ENCODE results near the gene DAB2IP. TPM values are rescaled to one million over a fixed set of nuclear protein-coding genes. Genes with fewer than 3 reads are reported as not detected.
A peak's percentile ranks its signal among the peaks of the same experiment; 100 is the strongest.

DAB2IP gene
- total RNA-seq, 8 experiments from 2014 or later: 8.0 to 27.7 (median 19.6) TPM

- H3K27ac ChIP-seq: peak overlapping the region; percentile 5 to 60
- 78 to 100% (median 100%) methylated on average over 1 to 6 of the region's 11 CpGs; no CpG with 5 or more reads in 3 of the 10 experiments for WGBS, 10 experiments
- no peak for ATAC-seq (replicated peaks in 6 of 8)
- in situ Hi-C loops (cut with MboI; ENCODE audit: low pct_unique_long_range_greater_than_20kb in 2 of 9, low sequenced_read_pairs in 9 of 9, unreplicated experiment in 9 of 9): no loop called here
- H3K4me1 ChIP-seq (replicated peaks in 1 of 2): peaks cover 65% of the 10 kb centered on the region in 2 donors
- H3K4me3 ChIP-seq: no peak overlapping the region
Measured at GRCh38 chr9:121820286-121821005, 169.0 kb downstream of the DAB2IP start.

DNA sequence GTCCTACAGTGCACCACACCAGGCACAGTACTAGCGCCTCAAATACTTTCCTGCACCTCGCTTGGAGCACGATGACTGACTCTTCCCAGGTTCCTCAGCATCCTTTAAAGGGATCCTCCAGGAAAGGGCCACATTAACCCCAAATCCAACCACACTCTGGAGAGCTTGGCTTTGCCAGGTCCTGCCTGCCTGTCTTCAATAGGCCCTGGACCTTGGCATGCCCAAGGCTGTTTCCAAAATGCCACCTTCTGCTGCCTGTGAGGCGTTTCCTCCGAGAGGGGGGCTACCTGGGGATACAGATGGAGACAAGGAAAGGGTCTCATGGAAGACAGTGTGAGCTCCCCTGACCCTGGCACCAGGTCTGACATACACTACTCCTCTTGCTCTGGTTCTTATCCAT is 169.9 kb downstream of the DAB2IP start:
- no peak overlapping the region for H3K27ac ChIP-seq
- ATAC-seq (replicated peaks in 6 of 8): no peak
- peaks cover 60 to 65% of the 10 kb centered on the region in 2 donors for H3K4me1 ChIP-seq (replicated peaks in 1 of 2)
- H3K4me3 ChIP-seq: no peak overlapping the region
- in situ Hi-C loops (cut with MboI; ENCODE audit: low pct_unique_long_range_greater_than_20kb in 2 of 9, low sequenced_read_pairs in 9 of 9, unreplicated experiment in 9 of 9): no loop called here
- 86 to 96% (median 90%) methylated on average over 2 to 4 of the region's 5 CpGs; no CpG with 5 or more reads in 7 of the 10 experiments for WGBS, 10 experiments

DNA sequence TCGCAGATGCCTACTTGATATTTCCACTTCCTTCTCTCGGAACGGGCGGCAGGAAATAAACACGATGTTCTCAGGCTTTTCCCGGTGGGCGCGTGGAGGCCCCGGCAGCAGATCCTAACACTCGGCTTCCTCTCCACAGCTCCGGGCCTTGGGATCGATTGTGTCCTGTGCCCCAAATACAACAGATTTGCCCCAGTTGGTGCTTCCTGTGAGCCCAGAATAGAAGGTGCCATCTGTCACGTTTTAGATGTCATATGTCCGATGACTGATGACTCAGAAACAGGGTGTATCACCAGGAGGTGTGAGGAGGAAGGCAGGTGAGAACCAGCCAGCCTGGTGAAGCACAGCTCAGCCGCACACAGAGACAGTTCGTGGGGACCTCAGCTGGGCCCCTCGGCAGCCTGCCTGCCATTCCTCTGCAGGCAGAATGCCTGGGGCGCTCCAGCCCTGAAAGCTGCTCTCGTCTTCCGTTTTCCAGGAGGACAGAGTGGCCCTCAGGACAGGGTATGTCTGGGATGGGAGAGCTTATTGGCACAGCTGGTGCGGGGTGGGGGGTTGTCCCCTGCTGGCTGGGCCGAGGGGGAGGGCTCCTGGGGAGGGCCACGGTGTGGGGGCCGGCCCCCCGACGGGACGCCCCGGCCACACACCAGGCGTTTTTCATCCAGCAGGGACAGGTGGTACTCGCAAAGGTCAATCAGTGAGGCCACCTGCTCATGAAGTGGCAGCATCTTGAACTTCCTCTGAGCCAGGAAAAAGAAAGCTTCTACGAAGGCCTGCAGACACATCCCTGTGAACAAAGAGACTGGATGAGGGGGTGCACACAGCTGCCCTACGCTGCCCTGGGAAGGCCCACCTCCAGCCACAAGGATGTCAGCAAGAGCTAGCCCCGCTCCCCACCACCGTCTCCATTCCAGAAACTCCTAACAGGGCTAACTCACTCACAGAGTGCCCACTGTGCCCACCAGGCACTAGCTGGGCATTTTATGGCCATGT is 171.0 kb downstream of the DAB2IP start:
- Histone ChIP-seq H3K4me3 (no peak overlapping the region), H3K4me1 (replicated peaks in 1 of 2) (peaks cover 55 to 61% of the 10 kb centered on the region in 2 donors), H3K27ac (no peak overlapping the region)
- ATAC-seq (replicated peaks in 6 of 8): no peak
- 80 to 99% (median 91%) methylated on average over 1 to 12 of the region's 34 CpGs; no CpG with 5 or more reads in 2 of the 10 experiments for WGBS, 10 experiments
- in situ Hi-C loops (cut with MboI; ENCODE audit: low pct_unique_long_range_greater_than_20kb in 2 of 9, low sequenced_read_pairs in 9 of 9, unreplicated experiment in 9 of 9): no loop called here

GRCh38 chr9:121823451-121824169 is 172.2 kb downstream of the DAB2IP start:
- no peak for ATAC-seq (replicated peaks in 6 of 8)
- Histone ChIP-seq H3K4me1 (replicated peaks in 1 of 2) (peaks cover 51 to 58% of the 10 kb centered on the region in 2 donors), H3K27ac (no peak overlapping the region), H3K4me3 (no peak overlapping the region)
- WGBS, 10 experiments: 80 to 100% (median 94%) methylated on average over 2 to 9 of the region's 13 CpGs; no CpG with 5 or more reads in 1 of the 10 experiments
- in situ Hi-C loops (cut with MboI; ENCODE audit: low pct_unique_long_range_greater_than_20kb in 2 of 9, low sequenced_read_pairs in 9 of 9, unreplicated experiment in 9 of 9): no loop called here

DNA sequence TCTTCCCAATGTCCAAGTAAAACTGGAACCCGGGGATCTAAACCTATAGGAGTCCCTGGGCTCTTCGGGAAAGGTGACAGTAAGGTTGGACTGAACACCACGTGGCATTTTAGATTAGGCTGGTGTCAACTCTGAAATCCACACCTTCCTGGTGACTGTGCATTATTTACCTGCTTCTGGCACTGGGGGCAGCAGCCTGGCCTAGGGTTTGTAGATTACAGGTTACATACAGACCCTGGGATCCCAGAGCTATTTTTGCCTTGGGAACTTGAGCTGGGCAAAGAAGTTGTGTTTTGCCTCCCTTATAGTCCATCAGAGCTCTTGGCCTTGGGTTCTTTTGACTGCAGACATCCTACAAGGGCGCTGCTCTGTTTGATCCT is 173.2 kb downstream of the DAB2IP start:
- 77 to 100% (median 85%) methylated on average over 1 to 4 of the region's 4 CpGs; no CpG with 5 or more reads in 5 of the 10 experiments for WGBS, 10 experiments
- no peak overlapping the region for H3K4me3 ChIP-seq
- peaks cover 40 to 49% of the 10 kb centered on the region in 2 donors for H3K4me1 ChIP-seq (replicated peaks in 1 of 2)
- in situ Hi-C loops (cut with MboI; ENCODE audit: low pct_unique_long_range_greater_than_20kb in 2 of 9, low sequenced_read_pairs in 9 of 9, unreplicated experiment in 9 of 9): no loop called here
- H3K27ac ChIP-seq: no peak overlapping the region
- ATAC-seq (replicated peaks in 6 of 8): no peak

DNA sequence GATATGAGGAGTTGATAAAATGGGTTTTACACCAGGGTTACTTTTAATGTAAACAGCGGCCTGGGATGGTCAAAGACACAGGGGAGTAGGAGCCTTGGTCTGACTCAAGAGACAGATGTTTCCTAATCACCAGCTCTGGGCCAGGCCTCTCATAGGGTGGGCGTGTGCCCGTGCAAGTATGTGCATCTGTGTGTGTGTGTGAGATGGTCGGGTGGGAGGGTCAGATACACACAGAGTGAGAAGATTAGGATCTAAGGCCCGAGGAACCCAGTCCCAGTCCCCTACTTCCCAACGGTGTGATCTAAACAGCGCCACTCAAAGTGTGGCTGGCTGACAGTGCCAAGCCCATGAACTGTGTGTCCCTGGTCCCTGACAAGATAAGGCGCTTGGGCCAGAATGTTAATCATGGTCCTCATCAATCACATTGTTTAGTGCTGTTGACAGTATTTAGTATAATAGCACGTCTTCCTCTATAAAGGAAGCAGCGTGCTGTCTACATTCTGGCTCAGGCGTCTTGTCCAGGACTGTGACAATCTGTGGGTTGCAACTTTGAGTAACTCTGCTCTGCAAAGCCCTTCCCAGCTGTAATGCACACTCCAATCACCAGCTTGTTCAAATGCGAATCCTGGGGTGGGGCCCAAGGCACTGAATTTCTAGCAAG is 173.7 kb downstream of the DAB2IP start:
- H3K4me1 ChIP-seq (replicated peaks in 1 of 2): peaks cover 36 to 45% of the 10 kb centered on the region in 2 donors
- H3K27ac ChIP-seq: no peak overlapping the region
- H3K4me3 ChIP-seq: no peak overlapping the region
- in situ Hi-C loops (cut with MboI; ENCODE audit: low pct_unique_long_range_greater_than_20kb in 2 of 9, low sequenced_read_pairs in 9 of 9, unreplicated experiment in 9 of 9): no loop called here
- ATAC-seq (replicated peaks in 6 of 8): peak; percentile 41 to 98 (median 68)
- WGBS, 10 experiments: 0 to 100% (median 45%) methylated on average over 1 to 7 of the region's 12 CpGs; no CpG with 5 or more reads in 2 of the 10 experiments

- WGBS, 10 experiments: 100% methylated on average over 1 to 3 of the region's 7 CpGs; no CpG with 5 or more reads in 7 of the 10 experiments
Measured at GRCh38 chr9:121826711-121827110, 175.3 kb downstream of the DAB2IP start.

GRCh38 chr9:121827251-121827967 is 176.0 kb downstream of the DAB2IP start:
- 54 to 100% (median 89%) methylated on average over 1 to 9 of the region's 17 CpGs; no CpG with 5 or more reads in 3 of the 10 experiments for WGBS, 10 experiments
- Histone ChIP-seq H3K4me3 (no peak overlapping the region), H3K27ac (no peak overlapping the region), H3K4me1 (replicated peaks in 1 of 2) (peaks cover 22 to 28% of the 10 kb centered on the region in 2 donors)
- ATAC-seq (replicated peaks in 6 of 8): peak in 5 of 8 experiments; percentile 28 to 67 (median 58)
- in situ Hi-C loops (cut with MboI; ENCODE audit: low pct_unique_long_range_greater_than_20kb in 2 of 9, low sequenced_read_pairs in 9 of 9, unreplicated experiment in 9 of 9): no loop called here

More at GRCh38 chr9:121826711-121827110, 175.3 kb downstream of the DAB2IP start:
- no peak for ATAC-seq (replicated peaks in 6 of 8)
- H3K4me1 ChIP-seq (replicated peaks in 1 of 2): peaks cover 25 to 33% of the 10 kb centered on the region in 2 donors
- H3K27ac ChIP-seq: no peak overlapping the region
- in situ Hi-C loops (cut with MboI; ENCODE audit: low pct_unique_long_range_greater_than_20kb in 2 of 9, low sequenced_read_pairs in 9 of 9, unreplicated experiment in 9 of 9): no loop called here
- no peak overlapping the region for H3K4me3 ChIP-seq

DNA sequence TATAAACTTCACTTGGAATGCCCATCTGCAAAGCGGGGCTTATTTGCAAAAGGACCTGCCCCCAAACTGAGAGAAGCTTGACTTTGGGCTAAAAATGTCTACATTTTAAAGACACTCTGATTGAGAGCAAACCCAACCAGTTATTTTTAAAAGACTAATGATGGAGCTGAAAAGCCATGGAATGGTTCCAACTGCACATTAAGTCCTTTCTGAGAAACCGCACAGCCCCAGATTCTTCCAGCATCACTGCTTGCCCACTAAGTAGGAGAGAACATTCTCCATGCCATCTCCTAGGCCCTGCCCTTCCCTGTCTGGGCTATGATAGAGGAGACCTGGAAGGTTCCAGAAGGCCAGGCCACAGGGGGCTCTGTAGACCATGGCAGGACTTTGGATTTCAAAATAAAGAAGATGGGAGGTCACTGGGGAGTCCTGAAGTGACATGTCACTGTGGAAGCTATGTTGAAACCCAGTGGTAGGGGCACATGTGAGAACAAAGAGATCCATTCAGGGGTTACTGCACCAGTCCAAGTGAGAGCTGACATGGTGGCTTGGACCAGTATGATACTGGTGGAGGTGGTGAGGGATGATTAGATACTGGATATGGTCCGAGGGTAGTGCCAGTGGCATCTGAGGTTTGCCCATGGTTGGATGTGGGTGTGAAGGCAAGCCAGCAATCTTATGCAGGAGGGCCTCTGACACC is 179.2 kb downstream of the DAB2IP start:
- Histone ChIP-seq H3K27ac (no peak overlapping the region), H3K4me1 (replicated peaks in 1 of 2) (peaks cover 27 to 30% of the 10 kb centered on the region in 2 donors), H3K4me3 (no peak overlapping the region)
- no peak for ATAC-seq (replicated peaks in 6 of 8)
- 83 to 100% (median 92%) methylated on average over 1 to 2 of the region's 3 CpGs; no CpG with 5 or more reads in 4 of the 10 experiments for WGBS, 10 experiments
- in situ Hi-C loops (cut with MboI; ENCODE audit: low pct_unique_long_range_greater_than_20kb in 2 of 9, low sequenced_read_pairs in 9 of 9, unreplicated experiment in 9 of 9): no loop called here

DNA sequence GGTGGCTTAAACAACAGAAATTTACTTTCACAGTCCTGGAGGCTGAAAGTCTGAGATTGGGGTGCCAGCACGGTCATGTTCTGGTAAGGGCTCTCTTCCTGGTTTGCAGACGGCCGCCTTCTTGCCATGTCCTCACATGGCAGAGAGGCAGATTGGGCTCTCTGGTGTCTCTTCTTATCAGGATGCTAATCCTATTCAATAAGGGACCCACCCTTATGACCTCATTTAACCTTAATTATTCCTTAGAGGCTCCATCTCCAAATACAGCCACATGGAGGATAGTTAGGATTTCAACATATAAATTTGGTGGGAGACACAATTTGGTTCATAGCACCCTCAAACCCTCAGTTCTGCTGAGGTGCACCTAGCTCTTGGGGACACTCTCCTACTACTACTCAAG is 180.4 kb downstream of the DAB2IP start:
- H3K27ac ChIP-seq: no peak overlapping the region
- peaks cover 32 to 37% of the 10 kb centered on the region in 2 donors for H3K4me1 ChIP-seq (replicated peaks in 1 of 2)
- H3K4me3 ChIP-seq: no peak overlapping the region
- 83 to 100% (median 95%) methylated on average over 2 to 3 of the region's 3 CpGs; no CpG with 5 or more reads in 7 of the 10 experiments for WGBS, 10 experiments
- in situ Hi-C loops (cut with MboI; ENCODE audit: low pct_unique_long_range_greater_than_20kb in 2 of 9, low sequenced_read_pairs in 9 of 9, unreplicated experiment in 9 of 9): no loop called here
- peak in 2 of 8 experiments; percentile 62 to 77 for ATAC-seq (replicated peaks in 6 of 8)

- Histone ChIP-seq H3K4me1 (replicated peaks in 1 of 2) (peaks cover 35 to 39% of the 10 kb centered on the region in 2 donors), H3K27ac (no peak overlapping the region), H3K4me3 (no peak overlapping the region)
- ATAC-seq (replicated peaks in 6 of 8): no peak
- in situ Hi-C loops (cut with MboI; ENCODE audit: low pct_unique_long_range_greater_than_20kb in 2 of 9, low sequenced_read_pairs in 9 of 9, unreplicated experiment in 9 of 9): no loop called here
- WGBS, 10 experiments: 67 to 100% (median 92%) methylated on average over 1 to 7 of the region's 9 CpGs; no CpG with 5 or more reads in 4 of the 10 experiments
Measured at GRCh38 chr9:121833061-121833460, 181.6 kb downstream of the DAB2IP start.

All from motor neuron (in vitro differentiated cells).